ENCODE measurements around the gene GPR18. TPM values are rescaled to one million over a fixed set of nuclear protein-coding genes. Genes with fewer than 3 reads are reported as not detected.
A peak's percentile ranks its signal among the peaks of the same experiment; 100 is the strongest.

GPR18 gene
- total RNA-seq, 1 donor: not detected

DNA sequence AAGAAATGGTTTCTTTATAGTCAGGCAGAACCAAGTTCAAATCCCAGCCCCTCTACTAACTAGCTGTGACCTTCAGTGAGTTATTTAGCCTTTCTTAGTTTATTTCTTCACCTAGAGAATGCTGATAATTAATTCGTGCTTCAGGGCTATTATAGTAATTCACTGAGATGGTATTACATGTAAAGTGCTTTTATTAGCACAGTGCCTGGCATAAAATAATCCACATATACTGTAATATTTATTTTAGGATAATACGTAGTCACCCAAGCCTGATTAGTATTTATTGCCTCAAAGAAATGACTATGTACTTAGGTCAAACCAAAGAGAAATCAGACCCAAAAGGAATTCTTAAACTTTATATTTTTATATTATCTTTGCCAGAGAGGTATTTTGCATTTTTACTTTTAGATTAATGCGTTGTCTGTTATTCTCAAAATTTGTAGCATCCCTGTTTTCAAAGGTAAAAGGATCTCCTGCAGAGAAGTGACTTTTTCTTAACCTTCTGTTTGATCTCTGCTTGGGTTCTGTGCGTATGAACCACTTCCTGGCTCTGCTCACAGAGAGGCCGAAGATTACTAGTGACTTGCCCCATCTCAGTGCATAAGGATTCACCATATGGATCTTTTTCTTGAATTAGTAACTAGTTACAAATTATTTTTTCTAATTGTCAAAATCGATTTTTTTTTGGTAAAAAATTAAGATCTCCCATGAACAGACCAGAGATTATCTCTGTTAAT lies 37.8 kb downstream of the GPR18 start:
- H3K4me3 ChIP-seq (ENCODE audit: low read depth, low read length): no peak overlapping the region
- no peak for DNase-seq (ENCODE audit: low read depth)
- TF ChIP-seq, protein P1, sequence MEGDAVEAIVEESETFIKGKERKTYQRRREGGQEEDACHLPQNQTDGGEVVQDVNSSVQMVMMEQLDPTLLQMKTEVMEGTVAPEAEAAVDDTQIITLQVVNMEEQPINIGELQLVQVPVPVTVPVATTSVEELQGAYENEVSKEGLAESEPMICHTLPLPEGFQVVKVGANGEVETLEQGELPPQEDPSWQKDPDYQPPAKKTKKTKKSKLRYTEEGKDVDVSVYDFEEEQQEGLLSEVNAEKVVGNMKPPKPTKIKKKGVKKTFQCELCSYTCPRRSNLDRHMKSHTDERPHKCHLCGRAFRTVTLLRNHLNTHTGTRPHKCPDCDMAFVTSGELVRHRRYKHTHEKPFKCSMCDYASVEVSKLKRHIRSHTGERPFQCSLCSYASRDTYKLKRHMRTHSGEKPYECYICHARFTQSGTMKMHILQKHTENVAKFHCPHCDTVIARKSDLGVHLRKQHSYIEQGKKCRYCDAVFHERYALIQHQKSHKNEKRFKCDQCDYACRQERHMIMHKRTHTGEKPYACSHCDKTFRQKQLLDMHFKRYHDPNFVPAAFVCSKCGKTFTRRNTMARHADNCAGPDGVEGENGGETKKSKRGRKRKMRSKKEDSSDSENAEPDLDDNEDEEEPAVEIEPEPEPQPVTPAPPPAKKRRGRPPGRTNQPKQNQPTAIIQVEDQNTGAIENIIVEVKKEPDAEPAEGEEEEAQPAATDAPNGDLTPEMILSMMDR (IDR thresholded peaks at IDR 0.05; ENCODE audit: insufficient read depth, low read length): no peak

DNA sequence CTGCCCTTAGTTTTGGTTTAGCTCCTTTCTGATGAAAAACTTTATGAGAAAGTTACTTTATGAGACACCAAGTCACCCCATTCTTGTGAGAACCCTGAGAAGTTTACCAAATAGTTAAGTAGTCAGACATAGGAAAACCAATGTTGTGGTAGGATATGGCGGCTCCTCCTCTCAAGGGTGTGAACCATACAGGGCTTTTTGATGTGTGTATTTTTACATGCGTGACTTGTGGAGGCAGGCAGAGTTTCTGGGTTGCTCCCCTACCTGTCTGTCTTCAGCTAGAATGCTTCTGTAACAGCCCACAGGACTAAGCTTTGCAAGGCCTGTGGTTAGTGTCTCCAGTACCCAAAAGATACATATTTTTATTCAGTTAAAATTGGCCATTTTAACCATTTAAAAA lies 39.2 kb downstream of the GPR18 start:
- TF ChIP-seq, protein P1 (IDR thresholded peaks at IDR 0.05; ENCODE audit: insufficient read depth, low read length): no peak
- no peak overlapping the region for H3K4me3 ChIP-seq (ENCODE audit: low read depth, low read length)
- no peak for DNase-seq (ENCODE audit: low read depth)

DNA sequence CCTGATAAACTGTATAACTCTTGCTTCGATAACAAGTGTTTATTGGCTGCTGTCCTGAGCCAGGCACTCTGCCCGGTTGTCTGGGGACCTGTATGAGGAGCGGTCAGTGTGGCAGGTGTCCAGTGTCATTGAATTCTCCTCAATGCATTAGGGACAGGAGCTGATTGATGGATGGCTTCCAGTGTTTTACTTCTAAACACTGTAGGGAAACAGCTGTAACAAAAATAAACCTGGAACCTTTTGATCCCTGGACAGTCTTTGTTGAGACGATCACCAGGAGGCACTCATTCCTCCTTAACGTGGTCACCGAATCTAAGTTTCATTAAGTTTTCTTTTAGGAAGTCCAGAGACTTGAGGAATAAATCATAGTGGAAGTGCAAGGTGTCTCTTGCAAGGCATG lies 39.6 kb downstream of the GPR18 start:
- TF ChIP-seq, protein P1 (IDR thresholded peaks at IDR 0.05; ENCODE audit: insufficient read depth, low read length): no peak
- no peak overlapping the region for H3K4me3 ChIP-seq (ENCODE audit: low read depth, low read length)
- DNase-seq (ENCODE audit: low read depth): peak; percentile 10

DNA sequence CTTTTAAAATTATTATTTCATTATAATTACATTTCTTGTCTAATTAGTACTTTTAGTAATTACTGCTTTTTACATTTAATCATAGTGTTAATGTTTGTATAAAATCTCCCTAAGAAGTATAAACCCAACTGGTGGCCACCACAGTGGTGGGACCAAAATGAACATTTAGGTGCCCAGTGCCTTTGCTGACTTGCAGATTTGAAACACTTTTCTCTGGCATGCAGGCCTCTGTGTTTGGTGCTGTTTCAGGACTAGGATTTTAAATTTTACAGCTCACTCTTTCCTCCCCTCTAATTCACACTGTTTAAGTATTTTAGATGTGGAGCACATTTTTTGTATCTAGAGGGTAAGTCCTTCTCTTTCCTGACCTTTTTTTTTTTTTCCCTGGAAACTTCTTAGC lies 40.1 kb downstream of the GPR18 start:
- no peak for DNase-seq (ENCODE audit: low read depth)
- TF ChIP-seq, protein P1 (IDR thresholded peaks at IDR 0.05; ENCODE audit: insufficient read depth, low read length): no peak
- no peak overlapping the region for H3K4me3 ChIP-seq (ENCODE audit: low read depth, low read length)

DNA sequence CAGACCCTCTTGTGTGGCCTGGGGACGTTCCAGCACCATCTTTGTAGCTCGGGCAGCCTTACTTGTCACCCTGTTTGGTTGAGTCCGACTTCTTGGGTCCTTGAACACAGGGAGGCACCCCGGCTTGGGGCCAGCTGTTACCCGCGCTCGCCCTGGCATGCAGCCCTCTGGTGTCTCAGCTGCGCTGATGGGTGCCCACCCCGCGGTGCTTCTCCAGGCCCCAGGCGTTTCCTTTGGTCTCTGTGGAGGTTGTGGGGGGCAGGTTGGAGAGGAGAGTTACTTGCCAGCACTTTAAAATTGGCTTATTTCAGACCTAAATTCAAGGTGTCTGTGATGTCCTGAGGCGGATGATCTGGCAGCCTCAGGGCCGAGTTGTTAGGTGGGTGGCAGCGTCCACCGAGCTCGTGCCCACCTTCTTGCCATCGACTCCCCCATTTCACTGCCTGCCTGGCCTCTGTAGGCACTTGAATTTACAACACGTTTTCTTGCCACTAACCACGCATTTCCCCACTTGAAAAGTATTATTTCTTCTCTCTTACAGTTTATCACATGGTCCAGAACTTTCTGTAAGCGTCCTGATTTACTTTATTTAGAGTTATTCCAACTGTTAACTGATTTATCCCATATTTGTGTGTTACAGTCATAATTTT lies 40.6 kb downstream of the GPR18 start:
- DNase-seq (ENCODE audit: low read depth): no peak
- H3K4me3 ChIP-seq (ENCODE audit: low read depth, low read length): no peak overlapping the region
- TF ChIP-seq, protein P1 (IDR thresholded peaks at IDR 0.05; ENCODE audit: insufficient read depth, low read length): no peak

DNA sequence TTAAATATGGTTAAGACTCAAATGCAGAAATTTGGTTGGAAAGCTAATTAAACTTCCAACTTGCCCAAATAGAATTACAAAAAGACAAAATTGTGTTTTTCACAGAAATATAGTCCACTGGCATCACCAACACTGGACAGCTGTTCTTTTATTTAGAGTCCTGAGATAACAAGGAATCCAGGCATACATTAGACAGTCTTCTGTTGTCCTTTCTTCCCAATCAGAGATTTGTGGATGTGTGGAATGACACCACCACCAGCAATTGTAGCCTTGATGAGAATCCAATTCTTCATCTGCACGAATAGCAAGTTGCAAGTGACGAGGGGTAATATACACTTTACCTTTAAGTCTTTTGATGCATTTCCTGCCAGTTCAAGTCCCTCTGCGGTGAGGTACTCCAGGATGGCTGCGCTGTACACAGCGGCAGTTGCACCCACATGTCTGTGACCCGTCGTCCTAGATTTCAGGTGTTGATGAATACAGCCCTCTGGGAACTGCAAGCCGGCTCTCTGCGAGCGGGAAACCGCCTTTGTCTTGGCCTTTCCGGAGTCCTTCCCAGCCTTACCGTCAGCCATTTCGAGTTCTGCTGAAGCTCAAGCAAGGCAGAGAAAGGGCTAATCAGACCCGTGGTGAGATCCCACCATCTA lies 42.9 kb downstream of the GPR18 start:
- DNase-seq (ENCODE audit: low read depth): no peak
- H3K4me3 ChIP-seq (ENCODE audit: low read depth, low read length): no peak overlapping the region
- TF ChIP-seq, protein P1 (IDR thresholded peaks at IDR 0.05; ENCODE audit: insufficient read depth, low read length): no peak
